GM04504 (cell line): Measurements from ENCODE around the gene PLEKHG4B.
"Not testable (repeated sequence)": the region's sequence is repeated elsewhere in the genome, so short reads cannot be mapped to it uniquely, and the experiment has no call there.

Experiments
- DNase-seq: peaks from one replicate; pipeline ENCODE4 v3.0.0-alpha.2; 2012; ENCODE audit warnings: low read depth

The PLEKHG4B gene, protein sequence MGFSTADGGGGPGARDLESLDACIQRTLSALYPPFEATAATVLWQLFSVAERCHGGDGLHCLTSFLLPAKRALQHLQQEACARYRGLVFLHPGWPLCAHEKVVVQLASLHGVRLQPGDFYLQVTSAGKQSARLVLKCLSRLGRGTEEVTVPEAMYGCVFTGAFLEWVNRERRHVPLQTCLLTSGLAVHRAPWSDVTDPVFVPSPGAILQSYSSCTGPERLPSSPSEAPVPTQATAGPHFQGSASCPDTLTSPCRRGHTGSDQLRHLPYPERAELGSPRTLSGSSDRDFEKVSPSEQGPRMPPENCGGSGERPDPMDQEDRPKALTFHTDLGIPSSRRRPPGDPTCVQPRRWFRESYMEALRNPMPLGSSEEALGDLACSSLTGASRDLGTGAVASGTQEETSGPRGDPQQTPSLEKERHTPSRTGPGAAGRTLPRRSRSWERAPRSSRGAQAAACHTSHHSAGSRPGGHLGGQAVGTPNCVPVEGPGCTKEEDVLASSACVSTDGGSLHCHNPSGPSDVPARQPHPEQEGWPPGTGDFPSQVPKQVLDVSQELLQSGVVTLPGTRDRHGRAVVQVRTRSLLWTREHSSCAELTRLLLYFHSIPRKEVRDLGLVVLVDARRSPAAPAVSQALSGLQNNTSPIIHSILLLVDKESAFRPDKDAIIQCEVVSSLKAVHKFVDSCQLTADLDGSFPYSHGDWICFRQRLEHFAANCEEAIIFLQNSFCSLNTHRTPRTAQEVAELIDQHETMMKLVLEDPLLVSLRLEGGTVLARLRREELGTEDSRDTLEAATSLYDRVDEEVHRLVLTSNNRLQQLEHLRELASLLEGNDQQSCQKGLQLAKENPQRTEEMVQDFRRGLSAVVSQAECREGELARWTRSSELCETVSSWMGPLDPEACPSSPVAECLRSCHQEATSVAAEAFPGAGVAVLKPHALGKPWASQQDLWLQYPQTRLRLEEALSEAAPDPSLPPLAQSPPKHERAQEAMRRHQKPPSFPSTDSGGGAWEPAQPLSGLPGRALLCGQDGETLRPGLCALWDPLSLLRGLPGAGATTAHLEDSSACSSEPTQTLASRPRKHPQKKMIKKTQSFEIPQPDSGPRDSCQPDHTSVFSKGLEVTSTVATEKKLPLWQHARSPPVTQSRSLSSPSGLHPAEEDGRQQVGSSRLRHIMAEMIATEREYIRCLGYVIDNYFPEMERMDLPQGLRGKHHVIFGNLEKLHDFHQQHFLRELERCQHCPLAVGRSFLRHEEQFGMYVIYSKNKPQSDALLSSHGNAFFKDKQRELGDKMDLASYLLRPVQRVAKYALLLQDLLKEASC (N-terminal part only)

DNA sequence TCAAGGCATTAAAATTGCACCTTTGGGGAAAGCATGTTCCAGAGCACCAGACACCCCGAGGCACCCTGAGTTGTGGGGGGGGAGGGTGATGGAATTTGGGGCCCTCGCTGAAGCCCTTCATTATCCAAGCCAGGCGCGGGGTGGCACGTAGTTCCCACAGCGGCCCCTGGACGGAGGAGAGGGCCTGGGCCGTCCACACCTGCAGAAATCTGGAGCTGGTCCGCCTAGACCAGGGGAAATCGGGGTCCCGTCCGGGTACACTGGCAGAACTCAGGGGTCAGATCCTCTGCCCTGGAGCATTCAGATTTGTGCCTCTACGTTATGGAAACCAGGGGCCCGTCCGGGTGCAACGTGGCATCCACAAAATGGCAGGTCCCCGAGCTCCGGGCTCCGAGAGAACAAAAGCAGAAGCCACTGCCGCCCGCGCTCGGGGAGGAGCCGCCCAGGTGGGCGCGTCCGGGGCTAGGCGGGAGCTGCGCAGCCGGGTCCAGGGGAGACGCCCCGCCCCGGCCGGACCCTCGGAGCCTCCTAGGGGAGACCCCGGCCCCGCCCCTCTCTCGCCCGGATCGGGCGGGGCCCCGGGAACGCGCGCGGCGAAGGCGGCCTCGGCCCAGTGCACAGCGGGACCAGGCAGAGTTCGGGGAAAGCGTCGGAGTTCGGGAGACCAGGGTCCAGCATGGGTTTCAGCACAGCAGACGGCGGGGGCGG lies at the start of gene PLEKHG4B:
TSS of gene PLEKHG4B (plus strand) at position 613 of the 708 bp plus-strand sequence. CDS start at position 677, 64 bp downstream.
- no peak for DNase-seq

DNA sequence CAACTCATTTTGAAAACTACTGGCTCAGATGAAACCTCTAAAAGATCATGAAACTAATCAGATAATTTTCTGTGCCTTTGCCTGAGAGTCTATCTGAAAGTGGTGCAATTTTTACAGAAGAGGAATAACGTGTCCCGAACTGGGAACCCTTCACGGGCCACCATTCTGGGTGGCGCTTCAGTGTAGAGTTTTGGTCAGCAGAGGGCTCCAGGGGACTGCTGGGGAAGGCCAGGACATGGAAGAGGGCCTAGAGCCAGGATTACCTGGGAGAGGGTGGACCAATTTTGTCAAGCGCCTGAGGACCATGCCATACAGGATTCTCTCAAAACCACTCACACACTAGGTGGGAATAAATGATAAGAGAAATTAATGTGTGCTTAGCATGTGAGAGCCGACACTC lies 49.7 kb upstream of the PLEKHG4B start:
- no peak for DNase-seq

DNA sequence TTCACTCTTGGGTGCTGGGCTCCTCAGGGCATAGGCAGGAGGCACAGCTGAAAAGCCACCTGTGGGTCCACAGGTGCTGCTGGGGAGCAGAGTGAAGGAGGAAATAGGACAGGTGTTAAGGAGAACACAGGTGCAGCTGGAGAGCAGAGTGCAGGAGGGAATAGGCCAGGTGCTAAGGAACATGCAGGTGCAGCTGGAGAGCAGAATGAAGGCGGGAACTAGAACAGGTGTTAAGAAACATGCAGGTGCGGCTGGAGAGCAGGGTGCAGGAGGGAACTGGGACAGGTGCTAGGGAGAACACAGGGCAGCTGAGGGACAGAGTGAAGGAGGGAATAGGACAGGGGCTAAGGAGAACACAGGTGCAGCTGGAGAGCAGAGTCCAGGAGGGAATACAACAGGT lies 43.8 kb upstream of the PLEKHG4B start:
- DNase-seq = no peak

DNA sequence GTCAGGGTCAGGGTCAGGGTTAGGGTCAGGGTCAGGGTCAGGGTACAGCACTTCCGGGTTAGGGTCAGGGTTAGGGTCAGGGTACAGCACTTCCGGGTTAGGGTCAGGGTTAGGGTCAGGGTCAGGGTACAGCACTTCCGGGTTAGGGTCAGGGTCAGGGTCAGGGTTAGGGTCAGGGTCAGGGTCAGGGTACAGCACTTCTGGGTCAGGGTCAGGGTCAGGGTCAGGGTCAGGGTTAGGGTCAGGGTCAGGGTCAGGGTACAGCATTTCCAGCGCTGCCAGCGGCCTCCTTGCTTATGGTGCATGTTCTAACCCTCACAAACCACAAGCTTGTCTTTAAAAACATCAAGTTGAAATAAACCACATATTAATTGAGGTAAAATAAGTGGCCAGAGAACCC lies 42.4 kb upstream of the PLEKHG4B start:
- not testable (repeated sequence) for DNase-seq

DNA sequence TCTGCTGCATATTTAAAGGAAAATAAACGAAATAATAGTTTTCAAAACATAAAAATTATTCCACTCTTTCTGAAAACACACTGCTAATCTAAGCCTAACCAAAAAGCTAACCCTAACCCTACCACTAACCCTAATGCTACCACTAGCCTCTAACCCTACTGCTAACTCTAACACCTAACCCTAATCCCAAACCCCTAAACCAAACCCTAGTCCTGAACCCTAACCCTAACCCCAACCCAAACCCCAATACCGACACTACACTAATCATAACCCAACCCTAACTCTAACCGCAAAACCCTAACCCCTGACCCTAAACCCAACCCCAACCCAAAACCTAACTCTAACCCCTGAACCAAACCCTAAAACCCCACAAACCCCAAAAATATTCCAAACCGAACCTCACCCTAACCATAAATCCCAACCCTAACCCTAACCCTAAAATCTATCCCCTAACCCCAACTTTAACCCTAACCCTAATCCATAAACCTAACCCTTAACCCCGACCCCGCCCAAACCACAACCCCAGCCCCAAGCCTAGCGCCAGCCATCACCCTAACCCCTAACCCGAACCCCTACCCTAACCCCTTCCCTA lies 41.9 kb upstream of the PLEKHG4B start:
- DNase-seq = no peak

DNA sequence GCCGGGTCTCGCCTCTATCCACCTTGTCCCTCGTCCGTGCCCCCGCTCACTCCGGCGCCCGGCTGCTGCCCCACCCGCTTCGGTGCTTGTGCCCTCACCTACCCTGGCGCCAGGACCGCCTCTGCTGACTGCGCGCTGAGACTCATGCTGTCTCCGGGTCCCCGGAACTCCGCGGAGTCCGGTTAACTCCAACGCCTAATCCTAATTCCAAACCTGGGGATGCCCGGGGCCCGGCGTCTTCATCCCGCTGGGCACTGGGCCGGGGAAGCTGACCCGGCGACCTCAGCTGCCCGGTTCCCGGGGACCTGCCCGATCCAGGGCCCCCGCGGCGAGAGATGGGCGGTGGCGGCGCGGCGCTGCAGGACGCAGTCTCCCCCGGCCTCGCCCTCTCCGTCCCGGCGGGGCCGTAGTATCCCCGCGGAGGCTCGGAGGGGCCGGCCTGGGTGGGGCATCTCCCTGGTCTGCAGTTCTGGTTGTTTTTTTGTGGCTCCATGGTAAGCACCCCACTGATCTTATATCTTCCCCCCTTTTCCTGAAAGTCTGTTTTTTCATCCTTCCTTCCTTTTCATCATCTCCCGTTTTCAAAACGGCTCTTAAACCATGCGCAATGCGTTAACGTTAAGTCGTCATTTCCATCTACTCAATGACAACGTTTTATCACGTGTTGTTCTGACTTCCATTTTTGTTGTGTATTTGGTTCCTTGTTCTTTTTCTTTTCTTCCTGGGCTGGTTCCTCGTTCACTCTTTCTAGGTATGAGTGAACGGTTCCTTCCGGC lies 41.1 kb upstream of the PLEKHG4B start:
- no peak for DNase-seq

DNA sequence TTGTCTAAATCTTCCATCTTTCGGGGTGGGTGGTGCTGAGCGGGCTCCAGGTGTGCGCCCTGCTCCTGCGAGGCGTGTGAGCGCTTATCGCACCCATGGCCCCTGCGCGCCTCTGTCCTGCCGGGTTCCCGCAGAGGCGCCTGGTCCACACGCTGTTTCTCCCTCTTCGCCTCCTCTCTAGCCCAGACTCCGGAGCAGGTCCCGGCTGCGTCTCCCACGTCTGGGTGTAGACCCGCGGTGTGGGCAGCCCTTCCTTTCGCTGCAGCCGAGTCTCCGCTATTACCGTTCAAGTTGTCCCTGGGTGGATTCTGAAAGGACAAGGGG lies 40.5 kb upstream of the PLEKHG4B start:
- no peak for DNase-seq

DNA sequence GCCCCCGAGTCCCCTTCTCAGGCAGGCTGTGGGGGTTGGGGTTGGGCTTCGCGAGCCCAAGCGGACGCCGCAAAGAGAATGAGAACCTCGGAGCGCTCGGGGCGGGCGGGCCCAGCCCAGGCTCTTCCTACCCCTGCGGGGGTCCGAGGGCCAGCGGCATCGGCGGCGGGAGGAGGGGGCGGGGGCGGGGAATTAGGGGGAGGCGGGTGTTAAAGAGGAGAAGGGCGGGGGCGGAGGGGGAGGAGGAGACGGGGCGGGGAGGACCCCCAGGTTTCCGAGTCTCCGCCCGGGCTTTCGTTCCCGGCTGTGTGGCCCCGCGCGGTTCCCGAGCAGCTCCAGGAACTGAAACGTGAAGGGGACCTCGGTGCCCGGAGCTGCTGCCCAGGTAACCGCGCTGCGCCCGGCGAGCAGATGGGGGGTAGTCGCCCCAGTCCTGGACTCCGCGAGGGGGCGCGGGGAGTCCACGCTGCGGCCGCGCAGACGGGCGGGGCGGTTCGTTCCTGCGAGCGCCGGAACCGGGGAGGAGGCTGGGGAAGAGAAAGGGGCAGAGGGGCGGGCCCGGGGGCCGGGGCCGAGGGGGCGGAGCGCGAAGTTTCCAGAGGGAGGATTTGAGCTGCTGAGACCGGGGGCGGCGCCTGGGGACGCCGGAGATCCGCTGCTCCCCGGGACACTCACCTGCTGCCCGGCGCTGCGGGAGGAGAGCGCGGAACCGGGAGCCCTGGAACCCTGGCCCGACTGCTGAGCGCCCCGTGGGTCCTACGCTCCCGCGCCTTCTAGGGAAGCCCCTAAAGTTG lies 38.4 kb upstream of the PLEKHG4B start:
- no peak for DNase-seq

DNA sequence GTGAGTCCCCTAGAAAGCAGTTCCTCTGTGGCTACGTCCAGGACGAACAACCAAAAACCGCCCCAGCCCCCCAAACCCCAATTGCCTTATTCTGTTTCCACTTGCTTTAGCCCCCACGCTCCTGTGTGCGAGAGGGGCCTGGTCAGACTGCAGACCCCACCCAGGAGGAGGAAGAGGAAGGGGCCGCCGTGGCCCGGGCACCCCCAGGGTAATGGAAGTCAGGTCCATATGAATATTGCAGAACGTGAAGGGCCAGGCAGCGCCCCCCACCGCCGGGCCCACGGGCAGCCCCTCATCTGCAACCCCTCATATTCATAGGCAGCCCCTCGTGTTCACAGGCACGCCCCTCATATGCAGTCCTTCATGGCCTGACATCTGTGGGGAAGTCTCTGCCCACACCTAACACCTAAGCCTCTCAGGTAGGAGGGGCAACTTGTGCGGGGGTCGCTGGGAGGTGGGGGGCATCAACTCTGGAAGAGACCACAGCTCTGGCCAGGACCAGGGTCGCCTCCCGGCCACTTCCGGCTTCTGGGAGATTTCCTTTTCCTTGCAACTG lies 37.7 kb upstream of the PLEKHG4B start:
- no peak for DNase-seq

DNA sequence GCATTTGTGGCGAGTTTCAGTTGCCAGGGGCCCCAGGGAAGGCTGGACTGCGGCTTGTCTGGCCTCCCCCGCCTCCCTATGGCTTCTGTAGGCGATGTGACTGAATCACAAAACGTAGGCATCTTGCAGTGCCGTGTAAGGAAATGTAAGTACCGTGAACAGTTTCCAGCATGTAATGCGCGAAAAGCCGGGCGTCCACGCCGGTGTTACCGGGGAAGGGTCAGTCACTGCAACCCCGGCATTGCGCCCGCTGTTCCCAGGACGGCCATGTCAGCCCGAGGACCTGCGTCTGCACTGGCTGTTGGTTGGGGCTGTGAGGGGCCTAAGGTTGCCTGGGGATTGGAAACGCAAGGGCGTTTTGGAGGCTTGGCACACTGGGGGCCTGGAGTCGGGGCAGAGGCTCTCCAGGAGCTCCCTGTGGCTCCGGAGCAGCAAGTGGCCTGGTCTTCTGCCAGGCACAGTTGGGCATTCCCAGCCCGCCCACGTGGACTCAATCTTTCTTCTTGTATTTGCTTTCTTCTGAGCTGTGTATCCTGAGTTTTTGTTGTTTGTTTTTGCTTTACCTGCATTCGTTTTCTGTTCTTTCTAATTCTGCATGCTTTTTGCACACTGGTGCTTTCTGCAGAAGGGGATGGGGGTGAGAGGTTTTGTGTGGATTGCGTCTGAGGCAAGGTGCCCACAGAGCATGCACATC lies 36.9 kb upstream of the PLEKHG4B start:
- DNase-seq = no peak

DNA sequence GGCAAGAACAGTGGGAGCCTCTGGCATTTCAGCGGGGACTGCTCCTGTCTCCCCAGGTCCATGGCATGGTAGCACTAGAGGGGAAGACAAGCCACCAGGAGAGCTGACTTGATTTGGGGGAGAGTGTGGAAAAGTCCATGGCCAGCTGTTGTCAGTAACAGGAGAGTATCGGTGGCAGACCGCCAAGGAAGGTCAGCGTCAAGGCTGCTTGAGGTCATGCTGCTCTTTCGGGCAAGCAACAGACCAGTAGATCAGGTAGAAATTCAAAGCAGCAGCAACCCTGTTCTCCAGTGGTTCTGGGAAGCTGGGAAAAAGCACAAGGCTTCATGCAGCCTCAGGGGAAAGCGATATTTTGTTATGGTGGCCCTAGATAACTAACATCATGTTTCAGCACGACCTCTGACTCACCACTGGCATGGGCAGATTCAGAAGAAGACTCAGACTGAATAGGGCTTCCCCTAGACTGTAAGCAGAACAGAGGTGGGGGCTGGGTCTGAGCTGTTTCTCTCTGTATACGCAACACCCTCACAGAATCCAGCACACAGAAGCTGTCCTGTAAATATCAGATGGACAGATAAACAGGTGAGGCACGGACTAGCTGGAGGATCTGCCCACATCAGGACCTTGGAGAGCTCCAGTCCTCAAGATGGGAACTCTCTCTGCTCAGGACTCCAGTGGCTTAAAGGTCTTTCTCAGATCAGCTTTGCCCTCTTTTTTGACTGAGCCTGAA lies 35.2 kb upstream of the PLEKHG4B start:
- no peak for DNase-seq

DNA sequence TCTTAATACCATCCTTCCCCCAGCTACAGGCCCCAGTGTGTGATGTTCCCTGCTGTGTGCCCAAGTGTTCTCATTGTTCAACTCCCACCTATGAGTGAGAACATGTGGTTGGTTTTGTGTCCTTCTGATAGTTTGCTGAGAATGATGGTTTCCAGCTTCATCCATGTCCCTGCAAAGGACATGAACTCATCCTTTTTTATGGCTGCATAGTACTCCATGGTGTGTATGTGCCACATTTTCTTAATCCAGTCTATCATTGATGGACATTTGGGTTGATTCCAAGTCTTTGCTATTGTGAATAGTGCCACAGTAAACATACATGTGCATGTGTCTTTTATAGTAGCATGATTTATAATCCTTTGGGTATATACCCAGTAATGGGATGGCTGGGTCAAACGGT lies 31.7 kb upstream of the PLEKHG4B start:
- DNase-seq = not testable (repeated sequence)

DNA sequence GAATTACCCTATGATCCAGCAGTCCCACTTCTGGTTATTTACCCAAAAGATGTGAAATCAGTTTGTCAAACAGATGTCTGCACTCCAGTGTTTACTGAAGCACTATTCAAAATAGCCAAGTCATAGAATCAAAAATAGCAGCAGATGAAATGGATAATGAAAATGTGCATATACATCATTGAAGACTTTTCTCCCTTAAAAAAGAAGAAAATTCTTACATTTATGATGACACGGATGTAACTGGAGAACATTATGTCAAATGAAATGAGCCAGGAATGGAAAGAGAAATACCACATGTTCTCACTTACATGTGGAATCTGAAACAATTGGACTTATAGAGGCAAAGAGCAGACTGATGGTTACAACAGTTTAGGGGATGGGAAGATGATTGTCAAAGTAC lies 21.5 kb upstream of the PLEKHG4B start:
- DNase-seq = no peak

DNA sequence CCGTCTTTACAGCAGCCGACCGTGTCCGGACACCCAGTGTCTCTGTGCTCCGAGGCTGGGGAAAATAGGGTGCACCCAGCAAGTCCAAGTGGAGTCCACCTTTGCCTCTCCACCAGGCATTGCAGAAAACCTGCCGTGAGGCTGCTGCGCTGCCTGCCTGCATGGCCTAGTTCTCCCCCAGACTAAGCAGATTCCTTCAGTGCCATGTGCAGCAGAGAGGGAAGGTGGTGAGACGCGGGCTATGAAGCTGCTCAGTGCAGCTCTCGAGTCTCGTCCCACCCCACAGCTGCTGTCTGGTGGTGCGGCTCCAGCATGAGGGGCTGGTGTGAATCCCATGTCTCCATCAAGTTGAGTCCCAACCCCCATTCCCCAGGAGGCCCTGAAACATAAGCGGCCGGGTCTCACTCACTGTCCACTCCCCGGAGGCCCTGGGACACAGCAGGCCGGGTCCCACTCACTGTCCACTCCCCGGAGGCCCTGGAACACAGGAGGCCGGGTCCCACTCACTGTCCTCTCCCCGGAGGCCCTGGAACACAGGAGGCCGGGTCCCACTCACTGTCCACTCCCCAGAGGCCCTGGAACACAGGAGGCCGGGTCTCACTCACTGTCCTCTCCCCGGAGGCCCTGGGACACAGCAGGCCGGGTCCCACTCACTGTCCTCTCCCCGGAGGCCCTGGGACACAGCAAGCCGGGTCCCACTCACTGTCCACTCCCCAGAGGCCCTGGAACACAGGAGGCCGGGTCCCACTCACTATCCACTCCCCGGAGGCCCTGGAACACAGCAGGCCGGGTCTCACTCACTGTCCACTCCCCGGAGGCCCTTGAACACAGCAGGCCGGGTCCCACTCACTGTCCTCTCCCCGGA lies 19.4 kb upstream of the PLEKHG4B start:
- DNase-seq = not testable (repeated sequence)

DNA sequence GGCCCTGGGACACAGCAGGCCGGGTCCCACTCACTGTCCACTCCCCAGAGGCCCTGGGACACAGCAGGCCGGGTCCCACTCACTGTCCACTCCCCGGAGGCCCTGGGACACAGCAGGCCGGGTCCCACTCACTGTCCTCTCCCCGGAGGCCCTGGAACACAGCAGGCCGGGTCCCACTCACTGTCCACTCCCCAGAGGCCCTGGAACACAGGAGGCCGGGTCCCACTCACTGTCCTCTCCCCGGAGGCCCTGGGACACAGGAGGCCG lies 18.9 kb upstream of the PLEKHG4B start:
- DNase-seq = not testable (repeated sequence)

DNA sequence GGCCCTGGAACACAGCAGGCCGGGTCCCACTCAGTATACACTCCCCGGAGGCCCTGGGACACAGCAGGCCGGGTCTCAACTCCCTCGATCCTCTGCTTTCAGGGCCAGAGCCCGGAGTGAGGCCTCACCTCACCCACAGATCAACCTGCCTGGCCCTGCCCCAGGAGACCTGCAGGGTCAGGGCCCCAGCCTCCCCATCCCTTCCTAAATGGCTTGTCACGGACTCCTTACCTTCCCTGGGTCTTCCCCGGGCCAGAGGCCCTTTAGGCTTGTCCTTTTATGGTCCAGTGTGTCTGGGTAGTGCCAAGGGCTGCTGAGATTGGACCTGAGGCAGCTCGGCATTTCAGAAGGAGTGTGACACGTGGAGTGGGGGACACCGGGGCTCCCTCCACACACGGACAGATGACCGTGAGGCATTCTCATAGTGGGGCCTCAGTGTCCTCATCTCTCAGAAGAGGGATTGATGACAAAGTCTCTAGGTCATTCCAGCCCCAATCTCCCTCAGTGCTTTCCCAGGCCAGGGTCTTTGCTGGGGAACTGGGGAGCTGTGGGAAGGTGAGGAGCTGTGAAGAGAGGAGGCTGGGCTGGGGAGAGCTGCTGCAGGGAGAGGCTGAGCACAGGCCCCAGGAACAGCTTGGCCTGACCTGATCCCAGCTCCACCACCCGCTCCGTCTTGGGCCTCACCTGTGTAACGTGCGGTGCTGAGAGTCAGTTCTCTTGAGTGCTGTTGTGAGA lies 18.0 kb upstream of the PLEKHG4B start:
- DNase-seq = no peak
